HepG2 (cell line): ENCODE results near the gene RTRAF. TPM values are rescaled to one million over a fixed set of nuclear protein-coding genes. Genes with fewer than 3 reads are reported as not detected.

ENCODE experiments used
- ATAC-seq: fragments of 200-7000 bp; cut with Tn5 transposase; 3 replicates; pipeline ENCODE4 v1.9.1; 2020; ENCODE audit warnings: mild to moderate bottlenecking, moderate library complexity
- BruUV-seq: library from RNA; stranded (reverse); fragments of 400-500 nt; replicated peaks from 2 replicates; lab custom pipeline; 2021; lab: Mats Ljungman, UMichigan
- CTCF ChIA-PET: fragments of 300-600 bp; formaldehyde crosslinking; extraction: SDS; loops from one replicate; lab custom pipeline; 2021; ENCODE audit warnings: low total read pairs, inconsistent platforms, low intra/inter-chr PET ratio; lab: Yijun Ruan, JAX
- POLR2A ChIA-PET: fragments of 350-600 bp; sonication (Branson Sonifier 250); formaldehyde crosslinking; loops from one replicate; lab custom pipeline; 2020; ENCODE audit warnings: antibody characterized with exemption, inconsistent platforms; lab: Yijun Ruan, JAX
- DNase-seq: peaks from one replicate; pipeline ENCODE4 v3.0.0-alpha.2; 2015; ENCODE audit warnings: low spot score
- FAIRE-seq: peaks from 3 replicates; lab custom pipeline; 2011; peaks lifted over from hg19 to GRCh38; lab: Jason Lieb, UNC
- H2AFZ ChIP-seq: one replicate; pipeline ENCODE4 v1.6.1; 2011; ENCODE audit warnings: low read length, inconsistent platforms
- H3K27ac ChIP-seq: fragments of 300-600 bp; 3 replicates; pipeline ENCODE4 v1.8.0; 2011; ENCODE audit warnings: mixed run types, mild to moderate bottlenecking, mixed read lengths, low read length, inconsistent platforms; ENCODE audit not compliant: insufficient read depth; ENCODE audit errors: extremely low read length
- H3K27me3 ChIP-seq, 2 experiments: fragments of 200-600 bp in 1 of 2; 2 replicates in 1 of 2; 3 replicates in 1 of 2; pipeline versions ENCODE4 v1.6.0 to v1.8.0; 2011; ENCODE audit warnings: low read length in 2 of 2, mild to moderate bottlenecking in 2 of 2, moderate library complexity in 2 of 2, inconsistent platforms in 1 of 2; ENCODE audit not compliant: insufficient read depth in 2 of 2, control insufficient read depth in 1 of 2
- H3K36me3 ChIP-seq, 2 experiments: fragments of 200-600 bp in 1 of 2; replicated peaks in 1 of 2; 2 replicates in 1 of 2; 3 replicates in 1 of 2; pipeline versions ENCODE4 v1.5.1 to v1.8.0; 2011; ENCODE audit warnings: low read length in 2 of 2, inconsistent platforms in 1 of 2; ENCODE audit not compliant: insufficient read depth in 2 of 2, control insufficient read depth in 1 of 2
- H3K4me1 ChIP-seq: 2 replicates; pipeline ENCODE4 v1.5.1; 2012; ENCODE audit warnings: low read length, inconsistent platforms; ENCODE audit not compliant: insufficient read depth
- H3K4me2 ChIP-seq: 2 replicates; pipeline ENCODE4 v1.6.0; 2011; ENCODE audit warnings: low read depth, low read length, inconsistent platforms
- H3K4me3 ChIP-seq, 3 experiments: fragments of 200-600 bp in 1 of 3; sonication (generic), shearing (Covaris generic) in 1 of 3; replicated peaks in 1 of 3; 2 replicates each; pipeline ENCODE4 v1.5.1; 2011 to 2016; ENCODE audit warnings: low read length in 3 of 3, inconsistent platforms in 2 of 3, low read depth in 2 of 3, mild to moderate bottlenecking in 2 of 3, control low read depth in 1 of 3, mixed read lengths in 1 of 3; ENCODE audit not compliant: insufficient read depth in 1 of 3
- H3K79me2 ChIP-seq: one replicate; pipeline ENCODE4 v1.6.1; 2011; ENCODE audit warnings: low read length, inconsistent platforms; ENCODE audit not compliant: insufficient read depth
- H3K9ac ChIP-seq: 2 replicates; pipeline ENCODE4 v1.6.0; 2011; ENCODE audit warnings: mild to moderate bottlenecking, low read depth, low read length, inconsistent platforms; ENCODE audit not compliant: insufficient read depth
- H3K9me3 ChIP-seq: 2 replicates; pipeline ENCODE4 v1.5.1; 2012; ENCODE audit warnings: mild to moderate bottlenecking, low read length
- H4K20me1 ChIP-seq: 2 replicates; pipeline ENCODE4 v1.6.0; 2011; ENCODE audit warnings: inconsistent platforms, mild to moderate bottlenecking, low read length, moderate library complexity; ENCODE audit not compliant: insufficient read depth
- BRD4 ChIP-seq: sonication (generic); formaldehyde crosslinking; IDR thresholded peaks from 2 replicates; pipeline ENCODE4 v1.4.0; 2020; ENCODE audit warnings: missing genetic modification reagents
- E2F1 ChIP-seq: sonication (generic); formaldehyde crosslinking; IDR thresholded peaks from 2 replicates; pipeline ENCODE4 v1.5.0; 2020; ENCODE audit warnings: missing genetic modification reagents
- ERF ChIP-seq: IDR thresholded peaks from 2 replicates; pipeline ENCODE4 v1.6.1; 2018; ENCODE audit warnings: missing biosample characterization, missing genetic modification reagents
- FLYWCH1 ChIP-seq: sonication (generic); formaldehyde crosslinking; IDR thresholded peaks from 2 replicates; pipeline ENCODE4 v1.8.1; 2023; ENCODE audit warnings: mild to moderate bottlenecking, missing genetic modification reagents
- JARID2 ChIP-seq: sonication (generic); formaldehyde crosslinking; IDR thresholded peaks from 2 replicates; pipeline ENCODE4 v1.8.1; 2023; ENCODE audit warnings: missing genetic modification reagents, inconsistent platforms; ENCODE audit not compliant: insufficient replicate concordance
- KAT7 ChIP-seq: IDR thresholded peaks from 2 replicates; pipeline ENCODE4 v1.6.1; 2018; ENCODE audit warnings: borderline replicate concordance, missing compliant biosample characterization
- MAFK ChIP-seq, 2 experiments: IDR thresholded peaks in 1 of 2; conservative IDR thresholded peaks in 1 of 2; 2 replicates each; pipeline ENCODE4 v1.6.1; 2011; ENCODE audit warnings: improper control_type of control experiment in 2 of 2, low read length in 2 of 2
- MLX ChIP-seq: IDR thresholded peaks from 2 replicates; pipeline ENCODE4 v1.6.1; 2016
- MYC ChIP-seq: sonication (generic); formaldehyde crosslinking; IDR thresholded peaks from 2 replicates; pipeline ENCODE4 v1.9.0; 2021; ENCODE audit warnings: missing genetic modification reagents, borderline replicate concordance
- NFATC3 ChIP-seq: sonication (generic); formaldehyde crosslinking; IDR thresholded peaks from 2 replicates; pipeline ENCODE4 v1.5.1; 2020; ENCODE audit warnings: mild to moderate bottlenecking, missing genetic modification reagents
- RBM22 ChIP-seq: fragments of 200-400 bp; formaldehyde crosslinking; optimal IDR thresholded peaks from 2 replicates; pipeline ENCODE3; 2017; ENCODE audit warnings: mild to moderate bottlenecking, low read length, moderate library complexity
- SALL1 ChIP-seq: sonication (generic); formaldehyde crosslinking; IDR thresholded peaks from 2 replicates; pipeline ENCODE4 v1.8.0; 2022; ENCODE audit warnings: mild to moderate bottlenecking, missing genetic modification reagents
- YEATS2 ChIP-seq: sonication (generic); formaldehyde crosslinking; IDR thresholded peaks from 2 replicates; pipeline ENCODE4 v1.4.0; 2020; ENCODE audit warnings: missing genetic modification reagents, borderline replicate concordance
- ZFP90 ChIP-seq: sonication (generic); formaldehyde crosslinking; IDR thresholded peaks from 2 replicates; pipeline ENCODE4 v1.8.0; 2022; ENCODE audit warnings: missing genetic modification reagents, mild to moderate bottlenecking, inconsistent platforms, borderline replicate concordance
- ZNF160 ChIP-seq: sonication (generic); formaldehyde crosslinking; IDR thresholded peaks from 2 replicates; pipeline ENCODE4 v1.8.0; 2022; ENCODE audit warnings: mild to moderate bottlenecking, inconsistent platforms, missing genetic modification reagents
- ZNF205 ChIP-seq: IDR thresholded peaks from 2 replicates; pipeline ENCODE4 v1.6.1; 2018; ENCODE audit warnings: missing biosample characterization, missing genetic modification reagents
- ZNF558 ChIP-seq: sonication (generic); formaldehyde crosslinking; IDR thresholded peaks from 2 replicates; pipeline ENCODE4 v1.9.0; 2022; ENCODE audit warnings: mild to moderate bottlenecking, missing genetic modification reagents, borderline replicate concordance
- WGBS: methylation state at CpG from one replicate; pipeline ENCODE4 v1.1.6; 2017; ENCODE audit warnings: low lambda C conversion rate; 5-methylcytosine and 5-hydroxymethylcytosine counted together
- in situ Hi-C: cut with HindIII; loops from 2 replicates; pipeline ENCODE4 v1.10.0; 2017; ENCODE audit warnings: low pct_unique_long_range_greater_than_20kb; ENCODE audit not compliant: extremely low pct_ligation_motif_present
- intact Hi-C: fragments of 100-400 bp; cut with micrococcal nuclease; formaldehyde crosslinking; loops from one replicate; pipeline ENCODE4 v1.10.0; 2022; ENCODE audit not compliant: unreplicated experiment
- polyA plus RNA-seq, 8 experiments: library from polyadenylated mRNA; depleted of rRNA in 3 of 8; stranded (reverse) in 7 of 8; unstranded in 1 of 8; fragments of >200 nt; fragmentation: Illumina TruSeq in 4 of 8; extraction: Trizol in 4 of 8; gene quantifications; 2 replicates each; pipeline versions ENCODE4 v1.2.1 to v1.2.3, GENCODE V29; 2011 to 2016; ENCODE audit warnings: low read depth in 4 of 8, missing spikeins in 1 of 8, mixed read lengths in 1 of 8; ENCODE audit not compliant: insufficient read depth in 1 of 8
- total RNA-seq, 5 experiments: library from RNA; depleted of rRNA; stranded (reverse); fragments of >200 nt; fragmentation: Illumina TruSeq; extraction: Trizol; gene quantifications; 2 replicates each; pipeline ENCODE4 v1.2.3, GENCODE V29; 2016; ENCODE audit warnings: low read depth in 1 of 5
- TF ChIP-seq, protein P1 (sequence below): sonication (generic); formaldehyde crosslinking; IDR thresholded peaks from 2 replicates; pipeline ENCODE4 v1.8.1; 2023; ENCODE audit warnings: mild to moderate bottlenecking, missing genetic modification reagents, borderline replicate concordance

RTRAF gene
- total and polyA plus RNA-seq, 2 of the 13 experiments (the other 11 are each of a cell fraction or from before 2014, with no cell fraction given): 137 to 258 TPM

DNA sequence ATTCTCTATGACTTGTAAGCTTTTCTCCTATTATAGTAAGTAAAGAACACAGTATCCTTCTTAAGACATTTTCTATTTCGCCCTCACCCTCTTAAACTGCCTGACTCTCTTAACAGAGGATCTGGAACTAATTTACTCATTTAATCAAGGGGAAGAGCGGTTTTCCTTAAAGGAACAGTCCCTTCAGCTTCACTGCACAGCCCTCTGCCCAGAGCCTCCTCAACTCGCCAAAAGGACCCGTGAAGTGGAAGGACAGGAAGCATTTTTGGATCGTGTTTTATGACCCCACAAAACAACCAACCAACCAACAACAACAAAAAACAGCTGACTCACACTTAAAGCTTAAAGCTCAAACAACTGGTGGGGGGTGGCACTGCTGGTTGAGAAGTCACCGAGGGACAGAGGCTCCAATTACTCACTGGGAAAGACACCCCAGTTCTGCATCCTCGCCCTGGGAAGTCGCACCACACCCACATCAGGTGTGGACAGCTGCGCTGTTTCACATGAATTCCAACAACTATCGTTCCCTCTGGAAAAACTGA is 43.8 kb downstream of the RTRAF start:
- no peak overlapping the region for H2AFZ ChIP-seq
- no peak overlapping the region for H3K4me2 ChIP-seq
- 0 out of 5 replicates have a peak, but pooled peaks cover 0 to 3% of the 10 kb centered on the region in 2 experiments for H3K27me3 ChIP-seq
- CTCF ChIA-PET: no interaction called here
- TF ChIP-seq FLYWCH1: no peak
- no peak for TF ChIP-seq ERF (CRISPR knock-in tag)
- TF ChIP-seq MAFK (conservative IDR thresholded peaks at IDR 0.05 in 1 of 2, IDR thresholded peaks at IDR 0.05 in 1 of 2; ENCODE audit: low read length in 2 of 2): peak in 1 of 2 experiments; percentile 44; a peak in 3 of 4 replicates
- H3K79me2 ChIP-seq: no peaks in the 10 kb centered on the region
- 26% methylated on average over 9 of the region's 10 CpGs for WGBS
- H4K20me1 ChIP-seq: no peaks in the 10 kb centered on the region
- POLR2A ChIA-PET: no interaction called here
- FAIRE-seq (no peak), ATAC-seq (no peak), DNase-seq (no peak)
- H3K9me3 ChIP-seq: no peaks in the 10 kb centered on the region
- intact Hi-C loops (no loop called here), in situ Hi-C loops (no loop called here)
- H3K9ac ChIP-seq: no peak overlapping the region
- no peaks in the 10 kb centered on the region for H3K4me1 ChIP-seq
- no peak overlapping the region for H3K4me3 ChIP-seq
- no peaks in the 10 kb centered on the region for H3K36me3 ChIP-seq
- no peak overlapping the region for H3K27ac ChIP-seq
- no TSS peak for BruUV-seq

GRCh38 chr14:52039124-52039815 is 49.9 kb downstream of the RTRAF start:
- intact Hi-C loops: no loop called here
- Histone ChIP-seq H3K9me3 (no peaks in the 10 kb centered on the region), H2AFZ (no peak overlapping the region), H3K36me3 (no peaks in the 10 kb centered on the region), H3K27me3 (peaks cover 2 to 18% of the 10 kb centered on the region in 2 experiments; a peak in 2 of 5 replicates), H3K27ac (no peak overlapping the region), H3K4me2 (no peak overlapping the region), H3K9ac (no peak overlapping the region), H3K4me1 (no peaks in the 10 kb centered on the region), H4K20me1 (no peaks in the 10 kb centered on the region), H3K4me3 (no peak overlapping the region), H3K79me2 (no peaks in the 10 kb centered on the region)
- in situ Hi-C loops: no loop called here
- BruUV-seq: no TSS peak
- WGBS: 42% methylated on average over 7 of the region's 7 CpGs
- ChIA-PET CTCF (no interaction called here), POLR2A (no interaction called here)
- no peak for FAIRE-seq
- ATAC-seq: no peak
- no peak for DNase-seq
- TF ChIP-seq RBM22 (no peak), ZNF205 (CRISPR knock-in tag) (no peak), YEATS2 (CRISPR knock-in tag) (no peak), MLX (no peak), E2F1 (CRISPR knock-in tag) (no peak), ZFP90 (CRISPR knock-in tag) (no peak), KAT7 (CRISPR knock-in tag) (no peak), MYC (CRISPR knock-in tag) (no peak), ZNF558 (CRISPR knock-in tag) (no peak), BRD4 (CRISPR knock-in tag) (no peak), JARID2 (no peak), ZNF160 (CRISPR knock-in tag) (no peak), NFATC3 (CRISPR knock-in tag) (no peak), SALL1 (no peak)
- TF ChIP-seq, protein P1, sequence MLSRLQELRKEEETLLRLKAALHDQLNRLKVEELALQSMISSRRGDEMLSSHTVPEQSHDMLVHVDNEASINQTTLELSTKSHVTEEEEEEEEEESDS (CRISPR knock-in tag): no peak
